Naive thymus-derived CD4-positive, alpha-beta T cell (primary cell): ENCODE measurements around the gene DMPK. TPM values are rescaled to one million over a fixed set of nuclear protein-coding genes. Genes with fewer than 3 reads are reported as not detected.

Source experiments
- ATAC-seq: fragments of 150-1000 bp; cut with Tn5 transposase; 2 replicates; pipeline ENCODE4 v1.10.0; 2021; ENCODE audit warnings: mild to moderate bottlenecking, moderate library complexity
- CTCF ChIA-PET: fragments of 350-600 bp; sonication (Branson Sonifier 250); formaldehyde crosslinking; loops from one replicate; lab custom pipeline; 2021; ENCODE audit warnings: antibody characterized with exemption; lab: Charles Lee
- POLR2A ChIA-PET: fragments of 350-600 bp; sonication (Branson Sonifier 250); formaldehyde crosslinking; loops from one replicate; lab custom pipeline; 2021; ENCODE audit warnings: antibody characterized with exemption, inconsistent platforms; lab: Charles Lee
- DNase-seq, 9 donors: peaks; one replicate each; pipeline versions ENCODE4 v3.0.0 to v3.0.0-alpha.2; 2020 to 2022; ENCODE audit warnings: mixed read lengths in 1 of 9
- H3K27ac ChIP-seq: one replicate; pipeline ENCODE4 v1.7.0; 2013; ENCODE audit warnings: mild to moderate bottlenecking, low read depth, low read length, moderate library complexity
- H3K27me3 ChIP-seq, 2 donors: one replicate each; pipeline ENCODE4 v1.7.0; 2013; ENCODE audit warnings: low read length in 2 of 2, mild to moderate bottlenecking in 2 of 2, moderate library complexity in 2 of 2; ENCODE audit not compliant: control insufficient read depth in 2 of 2, insufficient read depth in 2 of 2
- H3K36me3 ChIP-seq, 3 experiments: 1 replicate in 2 of 3; 2 replicates in 1 of 3; pipeline ENCODE4 v1.7.0; 2013; ENCODE audit warnings: low read length in 3 of 3, mild to moderate bottlenecking in 3 of 3, moderate library complexity in 1 of 3; ENCODE audit not compliant: insufficient read depth in 3 of 3, control insufficient read depth in 2 of 3
- H3K4me1 ChIP-seq, 2 donors: one replicate each; pipeline ENCODE4 v1.7.0; 2013; ENCODE audit warnings: low read length in 2 of 2, mild to moderate bottlenecking in 2 of 2, moderate library complexity in 1 of 2; ENCODE audit not compliant: control insufficient read depth in 2 of 2, insufficient read depth in 2 of 2
- H3K4me3 ChIP-seq: 2 replicates; pipeline ENCODE4 v1.7.0; 2013; ENCODE audit warnings: mild to moderate bottlenecking, low read length
- H3K9me3 ChIP-seq, 3 experiments: 1 replicate in 2 of 3; 2 replicates in 1 of 3; pipeline ENCODE4 v1.7.0; 2013; ENCODE audit warnings: low read length in 3 of 3; ENCODE audit not compliant: control insufficient read depth in 2 of 3
- H3K27ac Mint-ChIP-seq, 9 donors: one replicate each; pipeline ENCODE4 v1.8.0; 2020 to 2022; ENCODE audit warnings: mixed read lengths in 9 of 9, mild to moderate bottlenecking in 8 of 9, moderate library complexity in 5 of 9, inconsistent platforms in 2 of 9
- H3K27me3 Mint-ChIP-seq, 5 donors: one replicate each; pipeline ENCODE4 v1.8.0; 2021 to 2022; ENCODE audit warnings: mixed read lengths in 5 of 5, mild to moderate bottlenecking in 1 of 5
- H3K36me3 Mint-ChIP-seq, 5 donors: one replicate each; pipeline ENCODE4 v1.8.0; 2020 to 2022; ENCODE audit warnings: mixed read lengths in 5 of 5, mild to moderate bottlenecking in 3 of 5, inconsistent platforms in 1 of 5
- H3K4me1 Mint-ChIP-seq, 7 donors: one replicate each; pipeline ENCODE4 v1.8.0; 2020 to 2022; ENCODE audit warnings: mixed read lengths in 7 of 7, mild to moderate bottlenecking in 3 of 7, inconsistent platforms in 1 of 7
- H3K4me3 Mint-ChIP-seq, 10 donors: one replicate each; pipeline ENCODE4 v1.8.0; 2020 to 2022; ENCODE audit warnings: mild to moderate bottlenecking in 10 of 10, mixed read lengths in 10 of 10, moderate library complexity in 6 of 10, inconsistent platforms in 2 of 10
- H3K9me3 Mint-ChIP-seq, 11 donors: one replicate each; pipeline ENCODE4 v1.8.0; 2020 to 2022; ENCODE audit warnings: mixed read lengths in 11 of 11, mild to moderate bottlenecking in 4 of 11, inconsistent platforms in 1 of 11, moderate library complexity in 1 of 11
- intact Hi-C, 2 donors: fragments of 100-400 bp; cut with micrococcal nuclease; formaldehyde crosslinking; loops; one replicate each; pipeline ENCODE4 v1.15.1; 2023
- polyA plus RNA-seq, 2 donors: library from polyadenylated mRNA; unstranded; fragments of 300-500 nt; fragmentation: Illumina TruSeq; gene quantifications; one replicate each; pipeline ENCODE4 v1.2.3, GENCODE V29; 2021
- total RNA-seq, 6 experiments: library from RNA in 5 of 6; stranded (reverse) in 5 of 6; gene quantifications; 1 replicate in 5 of 6; 2 replicates in 1 of 6; pipeline ENCODE4 v1.2.3 and lab custom pipeline; 2021 to 2026

The DMPK gene
- total and polyA plus RNA-seq, 7 experiments from 2014 or later = 0.20 to 33.9 (median 22.9) TPM

- H3K27me3 ChIP-seq = peaks cover 0 to 18% of the 10 kb centered on the region in 2 donors
- no peaks in the 10 kb centered on the region for H3K9me3 ChIP-seq
- CTCF ChIA-PET = no interaction called here
- H3K4me1 ChIP-seq = peaks cover 7 to 17% of the 10 kb centered on the region in 2 donors
- H3K27ac ChIP-seq = no peak overlapping the region
- H3K27me3 Mint-ChIP-seq = peaks cover 15 to 39% (median 36%) of the 10 kb centered on the region in 5 donors
- peaks cover 13 to 28% (median 18%) of the 10 kb centered on the region in 7 donors for H3K4me1 Mint-ChIP-seq
- DNase-seq (no peak), ATAC-seq (no peak)
- peak overlapping the region in 1 of 10 donors; percentile 79 for H3K4me3 Mint-ChIP-seq
- no peak overlapping the region for H3K4me3 ChIP-seq
- H3K36me3 Mint-ChIP-seq = peaks cover 0 to 15% (median 12%) of the 10 kb centered on the region in 5 donors
- H3K36me3 ChIP-seq = peaks cover 0 to 19% (median 0%) of the 10 kb centered on the region in 3 experiments
- POLR2A ChIA-PET = no interaction called here
- intact Hi-C loops = no loop called here
- H3K9me3 Mint-ChIP-seq = no peaks in the 10 kb centered on the region
- peak overlapping the region in 1 of 9 donors; percentile 10 for H3K27ac Mint-ChIP-seq
Measured at GRCh38 chr19:45780448-45781213, 1.7 kb downstream of the DMPK start.

- Mint-ChIP-seq H3K27me3 (peaks cover 15 to 39% (median 36%) of the 10 kb centered on the region in 5 donors), H3K27ac (no peak overlapping the region), H3K4me3 (peak overlapping the region in 3 of 10 donors; percentile 69 to 83 (median 79)), H3K4me1 (peaks cover 13 to 28% (median 18%) of the 10 kb centered on the region in 7 donors), H3K9me3 (no peaks in the 10 kb centered on the region), H3K36me3 (peaks cover 0 to 15% (median 12%) of the 10 kb centered on the region in 5 donors)
- H3K9me3 ChIP-seq = no peaks in the 10 kb centered on the region
- peaks cover 0 to 18% of the 10 kb centered on the region in 2 donors for H3K27me3 ChIP-seq
- ChIA-PET CTCF (no interaction called here), POLR2A (no interaction called here)
- no peak overlapping the region for H3K27ac ChIP-seq
- intact Hi-C loops = no loop called here
- ATAC-seq (no peak), DNase-seq (no peak)
- peaks cover 7 to 17% of the 10 kb centered on the region in 2 donors for H3K4me1 ChIP-seq
- peaks cover 0 to 15% (median 0%) of the 10 kb centered on the region in 3 experiments for H3K36me3 ChIP-seq
- no peak overlapping the region for H3K4me3 ChIP-seq
Measured at GRCh38 chr19:45780146-45780447, 2.2 kb downstream of the DMPK start.

- Mint-ChIP-seq H3K27ac (peak overlapping the region in 1 of 9 donors; percentile 69), H3K9me3 (no peaks in the 10 kb centered on the region), H3K4me3 (peak overlapping the region; percentile 69 to 95 (median 81)), H3K27me3 (peaks cover 15 to 39% (median 36%) of the 10 kb centered on the region in 5 donors), H3K4me1 (peaks cover 13 to 28% (median 18%) of the 10 kb centered on the region in 7 donors), H3K36me3 (peaks cover 0 to 15% (median 12%) of the 10 kb centered on the region in 5 donors)
- H3K36me3 ChIP-seq = peaks cover 0 to 15% (median 0%) of the 10 kb centered on the region in 3 experiments
- CTCF ChIA-PET = interaction anchor here (0.6 to 1.2 kb wide), 5 partner anchors 8 to 399 kb away, joined by 3 to 19 read pairs (median 3); partner anchors contain the start of gene SIX5
- no peaks in the 10 kb centered on the region for H3K9me3 ChIP-seq
- intact Hi-C loops = loop anchor here (1.0 to 2.0 kb wide), 4 partner anchors 9 to 98 kb away; partner anchors contain the start of gene DMWD (in 2 of the 2)
- peak overlapping the region; percentile 59 for H3K4me3 ChIP-seq
- H3K27me3 ChIP-seq = peaks cover 0 to 18% of the 10 kb centered on the region in 2 donors
- POLR2A ChIA-PET = interaction anchor here (0.7 to 1.5 kb wide), 3 partner anchors 9 to 11 kb away, joined by 3 to 4 read pairs (median 4); partner anchors contain the start of gene SIX5
- H3K4me1 ChIP-seq = peaks cover 7 to 17% of the 10 kb centered on the region in 2 donors
- peak; percentile 95 for ATAC-seq
- peak; percentile 41 to 94 (median 59) for DNase-seq
- no peak overlapping the region for H3K27ac ChIP-seq
Measured at GRCh38 chr19:45779231-45780145, 2.8 kb downstream of the DMPK start.

- ChIA-PET POLR2A (interaction anchor here (1.5 kb wide), 1 partner anchor 9 kb away, joined by 4 read pairs; the partner anchor contains the start of gene SIX5), CTCF (no interaction called here)
- Mint-ChIP-seq H3K9me3 (no peaks in the 10 kb centered on the region), H3K27me3 (peaks cover 15 to 35% (median 30%) of the 10 kb centered on the region in 5 donors), H3K36me3 (peaks cover 0 to 12% (median 10%) of the 10 kb centered on the region in 5 donors), H3K4me1 (peaks cover 13 to 23% (median 18%) of the 10 kb centered on the region in 7 donors), H3K27ac (no peak overlapping the region), H3K4me3 (peak overlapping the region in 5 of 10 donors; percentile 17 to 83 (median 41))
- Histone ChIP-seq H3K4me3 (no peak overlapping the region), H3K9me3 (no peaks in the 10 kb centered on the region), H3K27me3 (peaks cover 0 to 18% of the 10 kb centered on the region in 2 donors), H3K27ac (no peak overlapping the region), H3K4me1 (peaks cover 7 to 17% of the 10 kb centered on the region in 2 donors), H3K36me3 (peaks cover 0 to 15% (median 0%) of the 10 kb centered on the region in 3 experiments)
- intact Hi-C loops = loop anchor here in 1 of 2 donors (2.0 kb wide), 1 partner anchor 39 kb away; no protein-coding TSS in a partner anchor
- no peak for ATAC-seq
- DNase-seq = no peak
Measured at GRCh38 chr19:45778010-45778661, 4.2 kb downstream of the DMPK start.

GRCh38 chr19:45777395-45777961 lies 4.8 kb downstream of the DMPK start:
- ChIA-PET POLR2A (no interaction called here), CTCF (no interaction called here)
- no peaks in the 10 kb centered on the region for H3K9me3 ChIP-seq
- H3K4me1 ChIP-seq = peaks cover 7 to 17% of the 10 kb centered on the region in 2 donors
- no peaks in the 10 kb centered on the region for H3K9me3 Mint-ChIP-seq
- H3K36me3 ChIP-seq = peaks cover 0 to 15% (median 0%) of the 10 kb centered on the region in 3 experiments
- intact Hi-C loops = no loop called here
- peak overlapping the region in 1 of 10 donors; percentile 40 for H3K4me3 Mint-ChIP-seq
- peaks cover 0 to 18% of the 10 kb centered on the region in 2 donors for H3K27me3 ChIP-seq
- DNase-seq (no peak), ATAC-seq (no peak)
- peaks cover 0 to 12% (median 10%) of the 10 kb centered on the region in 5 donors for H3K36me3 Mint-ChIP-seq
- no peak overlapping the region for H3K27ac Mint-ChIP-seq
- H3K27me3 Mint-ChIP-seq = peaks cover 15 to 35% (median 30%) of the 10 kb centered on the region in 5 donors
- peaks cover 13 to 23% (median 18%) of the 10 kb centered on the region in 7 donors for H3K4me1 Mint-ChIP-seq
- no peak overlapping the region for H3K4me3 ChIP-seq
- H3K27ac ChIP-seq = no peak overlapping the region
